ENCODE data around the gene TMEM26. TPM values are rescaled to one million over a fixed set of nuclear protein-coding genes. Genes with fewer than 3 reads are reported as not detected.

The TMEM26 gene
- total RNA-seq, 1 experiment from 2014 or later, result 14.3 TPM

DNA sequence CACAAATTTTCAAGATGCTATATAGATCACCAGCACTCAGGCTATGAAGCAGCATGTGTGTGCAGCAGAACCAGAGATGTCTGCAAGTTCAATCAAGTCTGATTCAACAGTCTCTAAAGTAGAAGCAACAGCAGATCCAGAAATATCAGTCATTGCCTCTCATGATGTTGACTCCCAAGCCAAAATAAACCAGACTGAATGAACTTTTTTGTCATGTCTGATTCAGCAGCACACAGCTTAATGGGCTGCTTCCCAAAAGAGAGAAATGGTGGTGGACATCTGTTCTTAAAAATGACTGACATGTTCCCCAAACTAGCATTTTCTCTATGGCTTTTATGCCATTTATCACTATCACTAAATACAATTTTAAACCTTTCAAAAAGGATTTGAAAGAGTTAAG, 53.8 kb downstream of the TMEM26 start:
- Histone ChIP-seq H3K4me1 (ENCODE audit: control insufficient read depth, insufficient read depth, low read length) (peaks cover 8% of the 10 kb centered on the region), H3K27me3 (ENCODE audit: control insufficient read depth, insufficient read depth, low read length) (no peaks in the 10 kb centered on the region), H3K27ac (ENCODE audit: low read length) (no peak overlapping the region), H3K9me3 (ENCODE audit: control insufficient read depth, insufficient read depth, low read depth, low read length) (no peaks in the 10 kb centered on the region), H3K36me3 (ENCODE audit: control insufficient read depth, insufficient read depth, low read length) (no peaks in the 10 kb centered on the region), H3K4me3 (ENCODE audit: low read depth in 2 of 2, low read length in 2 of 2) (no peak overlapping the region)
- intact Hi-C loops (cut with micrococcal nuclease; ENCODE audit: unreplicated experiment), result no loop called here
- DNase-seq (ENCODE audit: low read depth, low spot score) (no peak), ATAC-seq (no peak)
- in situ Hi-C loops (cut with HindIII; ENCODE audit: low pct_unique_long_range_greater_than_20kb, low sequenced_read_pairs), result no loop called here
- TF ChIP-seq, protein P1, sequence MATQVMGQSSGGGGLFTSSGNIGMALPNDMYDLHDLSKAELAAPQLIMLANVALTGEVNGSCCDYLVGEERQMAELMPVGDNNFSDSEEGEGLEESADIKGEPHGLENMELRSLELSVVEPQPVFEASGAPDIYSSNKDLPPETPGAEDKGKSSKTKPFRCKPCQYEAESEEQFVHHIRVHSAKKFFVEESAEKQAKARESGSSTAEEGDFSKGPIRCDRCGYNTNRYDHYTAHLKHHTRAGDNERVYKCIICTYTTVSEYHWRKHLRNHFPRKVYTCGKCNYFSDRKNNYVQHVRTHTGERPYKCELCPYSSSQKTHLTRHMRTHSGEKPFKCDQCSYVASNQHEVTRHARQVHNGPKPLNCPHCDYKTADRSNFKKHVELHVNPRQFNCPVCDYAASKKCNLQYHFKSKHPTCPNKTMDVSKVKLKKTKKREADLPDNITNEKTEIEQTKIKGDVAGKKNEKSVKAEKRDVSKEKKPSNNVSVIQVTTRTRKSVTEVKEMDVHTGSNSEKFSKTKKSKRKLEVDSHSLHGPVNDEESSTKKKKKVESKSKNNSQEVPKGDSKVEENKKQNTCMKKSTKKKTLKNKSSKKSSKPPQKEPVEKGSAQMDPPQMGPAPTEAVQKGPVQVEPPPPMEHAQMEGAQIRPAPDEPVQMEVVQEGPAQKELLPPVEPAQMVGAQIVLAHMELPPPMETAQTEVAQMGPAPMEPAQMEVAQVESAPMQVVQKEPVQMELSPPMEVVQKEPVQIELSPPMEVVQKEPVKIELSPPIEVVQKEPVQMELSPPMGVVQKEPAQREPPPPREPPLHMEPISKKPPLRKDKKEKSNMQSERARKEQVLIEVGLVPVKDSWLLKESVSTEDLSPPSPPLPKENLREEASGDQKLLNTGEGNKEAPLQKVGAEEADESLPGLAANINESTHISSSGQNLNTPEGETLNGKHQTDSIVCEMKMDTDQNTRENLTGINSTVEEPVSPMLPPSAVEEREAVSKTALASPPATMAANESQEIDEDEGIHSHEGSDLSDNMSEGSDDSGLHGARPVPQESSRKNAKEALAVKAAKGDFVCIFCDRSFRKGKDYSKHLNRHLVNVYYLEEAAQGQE (IDR thresholded peaks at IDR 0.05; ENCODE audit: insufficient read depth in 1 of 2, low read depth in 2 of 2, low read length in 1 of 2), result no peak
- POLR2A ChIA-PET, result no interaction called here
- BruUV-seq (replicated peaks), result no TSS peak
- CTCF ChIA-PET, result no interaction called here

DNA sequence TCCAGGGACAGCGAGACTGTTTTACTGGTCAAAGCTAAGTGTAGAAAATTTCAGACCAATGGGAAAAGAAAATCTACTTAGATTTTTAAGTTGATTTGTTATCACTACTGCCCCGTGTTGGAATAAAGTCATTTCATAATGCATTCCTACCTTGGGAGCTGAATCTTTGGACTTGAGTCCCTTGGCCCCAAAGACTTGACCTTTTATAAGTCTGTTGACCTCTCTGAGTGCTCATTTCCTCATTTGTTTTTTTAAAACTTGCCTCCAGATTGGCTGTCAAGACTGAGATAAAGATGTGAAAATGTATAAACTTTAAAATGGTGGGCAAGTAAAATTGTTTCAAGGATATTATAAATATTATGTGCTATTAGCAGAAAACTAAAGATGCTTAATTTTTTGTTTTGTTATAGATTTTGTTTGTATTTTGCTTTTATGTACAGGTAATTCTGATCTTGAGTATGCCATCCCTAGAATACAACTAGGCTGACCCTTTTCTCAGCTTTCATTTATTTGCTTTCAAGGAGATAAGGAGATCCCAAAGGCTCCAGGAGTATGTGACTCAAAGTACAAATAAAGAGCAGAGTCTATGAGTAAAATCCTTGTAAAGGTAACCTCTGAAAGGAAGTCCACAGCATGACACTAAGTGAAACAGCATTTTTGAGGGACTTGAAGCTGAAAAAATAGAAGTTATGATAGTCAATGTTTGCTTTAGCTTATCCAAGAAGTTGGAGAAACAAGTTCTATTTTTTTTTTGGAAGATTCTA, 54.6 kb downstream of the TMEM26 start:
- ATAC-seq, result peak; percentile 79; the same call in 1 of the 2 replicates
- peaks cover 8% of the 10 kb centered on the region for H3K4me1 ChIP-seq (ENCODE audit: control insufficient read depth, insufficient read depth, low read length)
- no peak for TF ChIP-seq TCF7L2 (IDR thresholded peaks at IDR 0.05; ENCODE audit: low read depth, low read length)
- TF ChIP-seq SIN3A (IDR thresholded peaks at IDR 0.05; ENCODE audit: borderline replicate concordance, insufficient read depth, low read depth, low read length), result no peak
- TF ChIP-seq, protein P1 (IDR thresholded peaks at IDR 0.05; ENCODE audit: insufficient read depth in 1 of 2, low read depth in 2 of 2, low read length in 1 of 2), result no peak
- TF ChIP-seq, protein P2, sequence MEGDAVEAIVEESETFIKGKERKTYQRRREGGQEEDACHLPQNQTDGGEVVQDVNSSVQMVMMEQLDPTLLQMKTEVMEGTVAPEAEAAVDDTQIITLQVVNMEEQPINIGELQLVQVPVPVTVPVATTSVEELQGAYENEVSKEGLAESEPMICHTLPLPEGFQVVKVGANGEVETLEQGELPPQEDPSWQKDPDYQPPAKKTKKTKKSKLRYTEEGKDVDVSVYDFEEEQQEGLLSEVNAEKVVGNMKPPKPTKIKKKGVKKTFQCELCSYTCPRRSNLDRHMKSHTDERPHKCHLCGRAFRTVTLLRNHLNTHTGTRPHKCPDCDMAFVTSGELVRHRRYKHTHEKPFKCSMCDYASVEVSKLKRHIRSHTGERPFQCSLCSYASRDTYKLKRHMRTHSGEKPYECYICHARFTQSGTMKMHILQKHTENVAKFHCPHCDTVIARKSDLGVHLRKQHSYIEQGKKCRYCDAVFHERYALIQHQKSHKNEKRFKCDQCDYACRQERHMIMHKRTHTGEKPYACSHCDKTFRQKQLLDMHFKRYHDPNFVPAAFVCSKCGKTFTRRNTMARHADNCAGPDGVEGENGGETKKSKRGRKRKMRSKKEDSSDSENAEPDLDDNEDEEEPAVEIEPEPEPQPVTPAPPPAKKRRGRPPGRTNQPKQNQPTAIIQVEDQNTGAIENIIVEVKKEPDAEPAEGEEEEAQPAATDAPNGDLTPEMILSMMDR (IDR thresholded peaks at IDR 0.05), result no peak
- TF ChIP-seq POLR2AphosphoS5 (IDR thresholded peaks at IDR 0.05; ENCODE audit: low read depth, low read length), result no peak
- ChIA-PET POLR2A (no interaction called here), CTCF (no interaction called here)
- no peaks in the 10 kb centered on the region for H3K27me3 ChIP-seq (ENCODE audit: control insufficient read depth, insufficient read depth, low read length)
- peak overlapping the region; percentile 79 for H3K27ac ChIP-seq (ENCODE audit: low read length)
- in situ Hi-C loops (cut with HindIII; ENCODE audit: low pct_unique_long_range_greater_than_20kb, low sequenced_read_pairs), result no loop called here
- no peak for DNase-seq (ENCODE audit: low read depth, low spot score)
- H3K4me3 ChIP-seq (ENCODE audit: low read depth in 2 of 2, low read length in 2 of 2), result no peak overlapping the region
- no peaks in the 10 kb centered on the region for H3K9me3 ChIP-seq (ENCODE audit: control insufficient read depth, insufficient read depth, low read depth, low read length)
- BruUV-seq (replicated peaks), result no TSS peak
- intact Hi-C loops (cut with micrococcal nuclease; ENCODE audit: unreplicated experiment), result no loop called here
- H3K36me3 ChIP-seq (ENCODE audit: control insufficient read depth, insufficient read depth, low read length), result no peaks in the 10 kb centered on the region

All from Panc1 (cell line).